ENCODE measurements around the gene DNAJC4.

DNAJC4 gene

GRCh38 chr11:64261556-64262080 lies 31.3 kb downstream of the DNAJC4 start:
- FAIRE-seq: no peak

- no peak for FAIRE-seq
Measured at GRCh38 chr11:64262271-64263002, 32.1 kb downstream of the DNAJC4 start.

- FAIRE-seq: no peak
Measured at GRCh38 chr11:64263021-64263946, 32.9 kb downstream of the DNAJC4 start.

GRCh38 chr11:64263947-64264317 lies 33.6 kb downstream of the DNAJC4 start:
- FAIRE-seq: no peak

- no peak for FAIRE-seq
Measured at GRCh38 chr11:64264371-64264852, 34.1 kb downstream of the DNAJC4 start.

GRCh38 chr11:64265176-64266160 lies 35.1 kb downstream of the DNAJC4 start:
- FAIRE-seq: no peak

- FAIRE-seq: no peak
Measured at GRCh38 chr11:64266339-64266738, 36.0 kb downstream of the DNAJC4 start.

GRCh38 chr11:64267207-64267945 lies 37.0 kb downstream of the DNAJC4 start:
- FAIRE-seq: no peak

- FAIRE-seq: no peak
Measured at GRCh38 chr11:64268025-64268892, 37.9 kb downstream of the DNAJC4 start.

GRCh38 chr11:64268893-64269539 lies 38.7 kb downstream of the DNAJC4 start:
- no peak for FAIRE-seq

- FAIRE-seq: peak; percentile 97
Measured at GRCh38 chr11:64269540-64270220, 39.3 kb downstream of the DNAJC4 start.

GRCh38 chr11:64275031-64275800 lies 44.9 kb downstream of the DNAJC4 start:
- FAIRE-seq: no peak

- no peak for FAIRE-seq
Measured at GRCh38 chr11:64275841-64276240, 45.5 kb downstream of the DNAJC4 start.

GRCh38 chr11:64276653-64277431 lies 46.5 kb downstream of the DNAJC4 start:
- no peak for FAIRE-seq

GRCh38 chr11:64278576-64279190 lies 48.3 kb downstream of the DNAJC4 start:
- FAIRE-seq: no peak

- FAIRE-seq: no peak
Measured at GRCh38 chr11:64281957-64282770, 51.8 kb downstream of the DNAJC4 start.
